Measurements from ENCODE around the gene DLK1.

GRCh38 chr14:100777818-100778525 is 51.3 kb downstream of the DLK1 start:
- TF ChIP-seq, protein P1, sequence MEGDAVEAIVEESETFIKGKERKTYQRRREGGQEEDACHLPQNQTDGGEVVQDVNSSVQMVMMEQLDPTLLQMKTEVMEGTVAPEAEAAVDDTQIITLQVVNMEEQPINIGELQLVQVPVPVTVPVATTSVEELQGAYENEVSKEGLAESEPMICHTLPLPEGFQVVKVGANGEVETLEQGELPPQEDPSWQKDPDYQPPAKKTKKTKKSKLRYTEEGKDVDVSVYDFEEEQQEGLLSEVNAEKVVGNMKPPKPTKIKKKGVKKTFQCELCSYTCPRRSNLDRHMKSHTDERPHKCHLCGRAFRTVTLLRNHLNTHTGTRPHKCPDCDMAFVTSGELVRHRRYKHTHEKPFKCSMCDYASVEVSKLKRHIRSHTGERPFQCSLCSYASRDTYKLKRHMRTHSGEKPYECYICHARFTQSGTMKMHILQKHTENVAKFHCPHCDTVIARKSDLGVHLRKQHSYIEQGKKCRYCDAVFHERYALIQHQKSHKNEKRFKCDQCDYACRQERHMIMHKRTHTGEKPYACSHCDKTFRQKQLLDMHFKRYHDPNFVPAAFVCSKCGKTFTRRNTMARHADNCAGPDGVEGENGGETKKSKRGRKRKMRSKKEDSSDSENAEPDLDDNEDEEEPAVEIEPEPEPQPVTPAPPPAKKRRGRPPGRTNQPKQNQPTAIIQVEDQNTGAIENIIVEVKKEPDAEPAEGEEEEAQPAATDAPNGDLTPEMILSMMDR (IDR thresholded peaks at IDR 0.05): no peak
- no peak for TF ChIP-seq POLR2A (IDR thresholded peaks at IDR 0.05)

Data from heart left ventricle (tissue), 13 donors.